Hepatocyte (in vitro differentiated cells): ENCODE results near the gene APOE. TPM values are rescaled to one million over a fixed set of nuclear protein-coding genes. Genes with fewer than 3 reads are reported as not detected.

Experiments used
- DNase-seq: peaks from one replicate; pipeline ENCODE4 v3.0.0-alpha.2; 2016; ENCODE audit warnings: low spot score
- H2AFZ ChIP-seq: fragments of 200-600 bp; sonication (generic); 2 replicates; pipeline ENCODE4 v1.6.0; 2016; ENCODE audit warnings: antibody characterized with exemption, mild to moderate bottlenecking
- H3K27ac ChIP-seq: fragments of 200-600 bp; sonication (generic); 2 replicates; pipeline ENCODE4 v1.5.1; 2016; ENCODE audit warnings: mild to moderate bottlenecking
- H3K27me3 ChIP-seq: fragments of 200-600 bp; sonication (generic); 2 replicates; pipeline ENCODE4 v1.6.1; 2016
- H3K36me3 ChIP-seq: fragments of 200-600 bp; sonication (generic); replicated peaks from 2 replicates; pipeline ENCODE4 v1.5.1; 2016; ENCODE audit warnings: low read depth; ENCODE audit not compliant: insufficient read depth
- H3K4me1 ChIP-seq: fragments of 200-600 bp; sonication (generic); 2 replicates; pipeline ENCODE4 v1.5.1; 2016; ENCODE audit warnings: mild to moderate bottlenecking, moderate library complexity; ENCODE audit not compliant: insufficient read depth
- H3K4me2 ChIP-seq: fragments of 200-600 bp; sonication (generic); 2 replicates; pipeline ENCODE4 v1.6.0; 2016
- H3K4me3 ChIP-seq: fragments of 200-600 bp; sonication (generic); 2 replicates; pipeline ENCODE4 v1.5.1; 2016; ENCODE audit warnings: mild to moderate bottlenecking
- H3K79me2 ChIP-seq: fragments of 200-600 bp; sonication (generic); 2 replicates; pipeline ENCODE4 v1.6.0; 2017; ENCODE audit warnings: mild to moderate bottlenecking
- H3K9me2 ChIP-seq: fragments of 200-600 bp; sonication (generic); replicated peaks from 2 replicates; pipeline ENCODE4 v1.6.0; 2017; ENCODE audit warnings: mild to moderate bottlenecking; ENCODE audit not compliant: insufficient read depth
- H3K9me3 ChIP-seq: fragments of 200-600 bp; sonication (generic); 2 replicates; pipeline ENCODE4 v1.5.1; 2016; ENCODE audit warnings: low read depth, mild to moderate bottlenecking
- H4K20me1 ChIP-seq: fragments of 200-600 bp; sonication (generic); 2 replicates; pipeline ENCODE4 v1.6.0; 2016; ENCODE audit warnings: mild to moderate bottlenecking; ENCODE audit not compliant: insufficient read depth, poor library complexity, severe bottlenecking
- CTCF ChIP-seq: fragments of 200-600 bp; sonication (generic); IDR thresholded peaks from 2 replicates; pipeline ENCODE4 v1.5.1; 2016; ENCODE audit warnings: antibody characterized with exemption, mild to moderate bottlenecking; ENCODE audit not compliant: poor library complexity
- EZH2 ChIP-seq: fragments of 200-600 bp; sonication (generic); IDR thresholded peaks from 2 replicates; pipeline ENCODE4 v1.6.1; 2016; ENCODE audit warnings: antibody characterized with exemption, mild to moderate bottlenecking, borderline replicate concordance
- EZH2phosphoT487 ChIP-seq: fragments of 200-600 bp; sonication (generic); IDR thresholded peaks from one replicate; pipeline ENCODE4 v1.6.1; 2018; ENCODE audit warnings: antibody characterized with exemption, mild to moderate bottlenecking, low read depth, moderate library complexity; ENCODE audit not compliant: unreplicated experiment, severe bottlenecking
- WGBS: methylation state at CpG from one replicate; pipeline ENCODE4 v1.1.6; 2016; ENCODE audit warnings: low lambda C conversion rate; ENCODE audit errors: missing lambda C conversion rate; 5-methylcytosine and 5-hydroxymethylcytosine counted together
- polyA plus RNA-seq: library from polyadenylated mRNA; unstranded; fragments of >200 nt; fragmentation: Nextera tagmentation; extraction: Ambion mirVana; gene quantifications from 2 replicates; pipeline ENCODE4 v1.2.1, GENCODE V29; 2016
- total RNA-seq: library from RNA; depleted of rRNA; stranded (reverse); fragments of >200 nt; gene quantifications from 2 replicates; pipeline ENCODE4 v1.2.3, GENCODE V29; 2014

Gene APOE
- total and polyA plus RNA-seq, 2 experiments from 2014 or later = 3,946 to 4,019 TPM

GRCh38 chr19:44867578-44867977 is 38.0 kb upstream of the APOE start:
- Histone ChIP-seq H3K27ac (no peak overlapping the region), H4K20me1 (peaks cover 9% of the 10 kb centered on the region), H3K79me2 (peaks cover 58% of the 10 kb centered on the region)

GRCh38 chr19:44869733-44870470 is 35.7 kb upstream of the APOE start:
- peaks cover 43% of the 10 kb centered on the region for H3K79me2 ChIP-seq
- WGBS = 85% methylated on average over 13 of the region's 13 CpGs
- peak overlapping the region; percentile 45 for H3K27ac ChIP-seq
- H4K20me1 ChIP-seq = peaks cover 9% of the 10 kb centered on the region
- DNase-seq = no peak
- no peaks in the 10 kb centered on the region for H3K36me3 ChIP-seq
- TF ChIP-seq EZH2 (no peak), CTCF (no peak), EZH2phosphoT487 (no peak)
- H3K4me1 ChIP-seq = peaks cover 5% of the 10 kb centered on the region
- no peak overlapping the region for H2AFZ ChIP-seq
- H3K9me2 ChIP-seq = no peaks in the 10 kb centered on the region
- no peak overlapping the region for H3K4me2 ChIP-seq
- no peak overlapping the region for H3K4me3 ChIP-seq
- no peaks in the 10 kb centered on the region for H3K9me3 ChIP-seq
- no peaks in the 10 kb centered on the region for H3K27me3 ChIP-seq

More at GRCh38 chr19:44867578-44867977, 38.0 kb upstream of the APOE start:
- Histone ChIP-seq H3K36me3 (no peaks in the 10 kb centered on the region), H3K9me3 (no peaks in the 10 kb centered on the region), H2AFZ (no peak overlapping the region), H3K4me2 (no peak overlapping the region), H3K9me2 (no peaks in the 10 kb centered on the region), H3K4me1 (peaks cover 5% of the 10 kb centered on the region), H3K4me3 (no peak overlapping the region), H3K27me3 (no peaks in the 10 kb centered on the region)
- no peak for TF ChIP-seq EZH2
- TF ChIP-seq EZH2phosphoT487 = no peak
- no peak for TF ChIP-seq CTCF
- no peak for DNase-seq
- 91% methylated on average over 12 of the region's 12 CpGs for WGBS

GRCh38 chr19:44871809-44872208 is 33.8 kb upstream of the APOE start:
- peaks cover 4% of the 10 kb centered on the region for H4K20me1 ChIP-seq
- H3K27ac ChIP-seq = no peak overlapping the region
- no peak for TF ChIP-seq EZH2phosphoT487
- no peak for TF ChIP-seq CTCF
- no peak for TF ChIP-seq EZH2
- peaks cover 24% of the 10 kb centered on the region for H3K79me2 ChIP-seq
- H3K4me3 ChIP-seq = no peak overlapping the region
- peaks cover 5% of the 10 kb centered on the region for H3K4me1 ChIP-seq
- DNase-seq = no peak
- H3K9me2 ChIP-seq = no peaks in the 10 kb centered on the region
- H3K4me2 ChIP-seq = no peak overlapping the region
- no peaks in the 10 kb centered on the region for H3K36me3 ChIP-seq
- no peaks in the 10 kb centered on the region for H3K27me3 ChIP-seq
- WGBS = 95% methylated on average over 14 of the region's 14 CpGs
- H2AFZ ChIP-seq = no peak overlapping the region
- no peaks in the 10 kb centered on the region for H3K9me3 ChIP-seq
